ENCODE results near the gene KDM6A.

- no peak for TF ChIP-seq POLR2A (IDR thresholded peaks at IDR 0.05; ENCODE audit: borderline replicate concordance, extremely low read depth, insufficient read depth, insufficient read length)
- TF ChIP-seq REST (IDR thresholded peaks at IDR 0.05; ENCODE audit: low read depth), result no peak
- no peak for TF ChIP-seq EZH2phosphoT487 (IDR thresholded peaks at IDR 0.05; ENCODE audit: borderline replicate concordance)
- TF ChIP-seq YY1 (IDR thresholded peaks at IDR 0.05; ENCODE audit: extremely low read depth, insufficient replicate concordance, low read depth, low read length), result no peak
- no peak for TF ChIP-seq EZH2 (IDR thresholded peaks at IDR 0.05)
- TF ChIP-seq CTCF (IDR thresholded peaks at IDR 0.05 in 2 of 3, conservative IDR thresholded peaks at IDR 0.05 in 1 of 3; ENCODE audit: borderline replicate concordance in 1 of 3, insufficient read depth in 1 of 3, low read depth in 2 of 3, low read length in 2 of 3), result no peak
- no peak for TF ChIP-seq ZBTB33 (IDR thresholded peaks at IDR 0.05; ENCODE audit: extremely low read depth, insufficient replicate concordance, low read length)
- TF ChIP-seq POLR2AphosphoS5 (IDR thresholded peaks at IDR 0.05; ENCODE audit: low read depth, low read length), result no peak
- no peak for TF ChIP-seq ELF1 (IDR thresholded peaks at IDR 0.05; ENCODE audit: borderline replicate concordance, low read depth)
- TF ChIP-seq ATF3 (IDR thresholded peaks at IDR 0.05), result no peak
- no peak for TF ChIP-seq RAD21 (IDR thresholded peaks at IDR 0.05; ENCODE audit: low read depth)
Observed at GRCh38 chrX:45133465-45133864, 260.5 kb downstream of the KDM6A start.

Data from HCT116 (cell line).